DMS153 treated with DMSO at 0.1 percent for 48 hours (cell line): ENCODE data around the gene SRSF9.
"Not testable (repeated sequence)": the region's sequence is repeated elsewhere in the genome, so short reads cannot be mapped to it uniquely, and the experiment has no call there.

Source experiments
- DNase-seq: peaks from one replicate; lab custom pipeline; 2025; ENCODE audit not compliant: unreplicated experiment; lab: John Stamatoyannopoulos, UW

Gene SRSF9

GRCh38 chr12:120453060-120453750 lies 16.3 kb downstream of the SRSF9 start:
- DNase-seq, result no peak

DNA sequence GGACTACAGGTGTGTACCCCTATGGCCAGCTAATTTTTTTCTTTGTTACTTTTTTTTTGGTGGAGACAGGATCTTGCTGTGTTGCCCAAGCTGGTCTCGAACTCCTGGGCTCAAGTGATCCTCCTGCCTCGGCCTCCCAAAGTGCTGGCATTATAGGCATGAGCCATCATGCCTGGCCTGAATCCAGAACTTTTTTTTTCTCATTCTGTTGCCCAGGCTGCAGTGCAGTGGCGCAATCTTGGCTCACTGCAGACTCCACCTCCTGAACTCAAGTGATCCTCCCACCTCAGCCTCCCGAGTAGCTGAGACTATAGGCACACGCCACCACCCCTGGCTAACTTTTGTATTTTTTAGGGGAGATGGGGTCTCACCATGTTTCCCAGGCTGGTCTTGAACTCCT lies 17.0 kb downstream of the SRSF9 start:
- not testable (repeated sequence) for DNase-seq

DNA sequence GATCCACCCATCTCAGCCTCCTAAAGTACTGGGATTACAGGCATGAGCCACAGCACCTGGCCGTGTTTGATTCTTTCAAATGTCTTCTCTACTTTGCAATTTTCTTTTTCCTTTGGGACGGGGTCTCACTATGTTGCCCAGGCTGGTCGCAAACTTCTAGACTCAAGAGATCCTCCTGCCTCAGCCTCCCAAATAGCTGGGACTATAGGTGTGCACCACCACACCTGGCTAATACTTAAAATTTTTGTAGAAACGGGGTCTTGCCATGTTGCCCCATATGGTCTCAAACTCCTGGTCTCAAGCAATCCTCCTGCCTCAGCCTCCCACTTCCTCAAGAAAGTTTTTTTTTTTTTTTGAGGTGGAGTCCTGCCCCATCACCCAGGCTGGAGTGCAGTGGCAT lies 21.6 kb downstream of the SRSF9 start:
- DNase-seq, result no peak

DNA sequence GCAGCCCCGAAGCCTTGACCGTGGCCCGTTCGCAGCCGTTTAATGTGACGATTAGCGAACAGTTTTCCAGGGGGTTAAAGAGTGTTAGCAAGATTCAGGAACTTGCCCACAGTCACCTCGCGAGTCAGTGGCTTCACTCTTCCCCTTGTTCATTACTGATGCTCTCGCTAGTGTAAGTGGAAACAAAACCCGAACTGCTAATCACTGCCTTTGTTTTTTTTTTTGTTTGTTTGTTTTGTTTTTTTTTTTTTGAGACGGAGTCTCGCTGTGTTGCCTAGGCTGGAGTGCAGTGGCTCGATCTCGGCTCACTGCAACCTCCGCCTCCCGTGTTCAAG lies 22.7 kb downstream of the SRSF9 start:
- DNase-seq, result not testable (repeated sequence)

- peak; percentile 32 for DNase-seq
Observed at GRCh38 chr12:120445911-120446843, 23.4 kb downstream of the SRSF9 start, which contains the start of the genes GATC and TRIAP1. Gene GATC (plus strand): TSS chr12:120446444. CDS start chr12:120446481, 37 bp downstream. Gene TRIAP1 (minus strand): TSS chr12:120446384. CDS start chr12:120446372, 12 bp downstream.

GRCh38 chr12:120444676-120445075 lies 24.9 kb downstream of the SRSF9 start:
- DNase-seq, result no peak

DNA sequence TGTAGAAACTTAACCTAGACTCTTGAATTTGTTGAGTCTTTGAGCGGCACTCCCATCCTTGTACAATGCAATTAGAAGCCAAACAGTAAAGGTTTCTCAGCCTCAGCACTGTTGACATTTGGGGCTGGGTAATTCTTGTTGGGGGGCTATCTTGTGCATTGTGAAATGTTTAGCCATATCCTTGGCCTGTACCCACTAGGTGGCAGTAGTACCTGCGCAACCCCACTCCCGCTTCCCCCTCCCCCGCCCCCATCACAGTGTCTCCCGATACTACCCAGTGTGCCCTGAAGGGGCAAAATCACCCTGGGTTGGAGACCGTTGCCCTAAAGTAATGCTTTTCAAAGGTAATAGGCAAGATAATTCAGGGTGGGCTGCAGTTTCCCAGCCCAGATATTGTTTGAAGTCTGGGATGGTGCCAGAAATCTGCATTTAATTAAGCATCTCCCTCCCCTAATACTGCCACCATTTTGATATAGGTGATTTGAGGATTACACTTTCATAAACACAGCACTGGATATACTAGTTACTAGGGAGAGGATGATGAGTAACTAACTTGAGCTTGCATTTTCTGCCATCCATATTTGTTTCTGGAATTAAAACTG lies 29.8 kb downstream of the SRSF9 start:
- peak; percentile 7 for DNase-seq

DNA sequence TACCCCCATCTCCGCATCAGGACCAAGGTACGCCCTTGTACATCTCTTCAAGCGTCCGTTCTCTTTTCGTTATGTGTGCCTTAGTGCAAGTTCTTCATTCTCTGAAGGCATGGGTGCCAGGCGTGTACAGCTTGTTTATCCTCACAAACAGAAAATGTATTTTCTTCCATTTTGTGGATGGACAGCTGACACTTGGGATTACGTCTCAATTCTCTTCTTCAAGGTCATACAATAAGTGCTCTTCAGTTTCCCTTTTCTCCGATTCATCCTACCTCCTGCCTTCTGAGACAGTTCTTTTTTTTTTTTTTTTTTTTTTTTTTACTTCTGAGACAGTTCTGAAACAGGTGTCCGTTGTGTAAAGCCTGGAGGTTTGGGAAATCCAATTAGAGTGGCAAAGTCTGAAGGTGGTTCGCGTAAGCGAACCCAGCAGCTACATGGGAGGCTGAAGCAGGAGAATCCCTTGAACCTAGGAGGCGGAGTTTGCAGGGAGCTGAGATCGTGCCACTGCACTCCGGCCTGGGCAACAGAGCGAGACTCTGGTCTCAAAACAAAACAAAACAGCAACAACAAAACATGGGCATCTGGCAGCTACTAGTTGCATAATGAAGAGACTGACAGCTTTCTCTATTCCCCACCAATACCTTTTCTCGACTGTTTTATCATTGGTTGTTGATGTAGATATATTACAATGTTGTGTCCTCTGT lies 30.9 kb downstream of the SRSF9 start:
- DNase-seq, result no peak

DNA sequence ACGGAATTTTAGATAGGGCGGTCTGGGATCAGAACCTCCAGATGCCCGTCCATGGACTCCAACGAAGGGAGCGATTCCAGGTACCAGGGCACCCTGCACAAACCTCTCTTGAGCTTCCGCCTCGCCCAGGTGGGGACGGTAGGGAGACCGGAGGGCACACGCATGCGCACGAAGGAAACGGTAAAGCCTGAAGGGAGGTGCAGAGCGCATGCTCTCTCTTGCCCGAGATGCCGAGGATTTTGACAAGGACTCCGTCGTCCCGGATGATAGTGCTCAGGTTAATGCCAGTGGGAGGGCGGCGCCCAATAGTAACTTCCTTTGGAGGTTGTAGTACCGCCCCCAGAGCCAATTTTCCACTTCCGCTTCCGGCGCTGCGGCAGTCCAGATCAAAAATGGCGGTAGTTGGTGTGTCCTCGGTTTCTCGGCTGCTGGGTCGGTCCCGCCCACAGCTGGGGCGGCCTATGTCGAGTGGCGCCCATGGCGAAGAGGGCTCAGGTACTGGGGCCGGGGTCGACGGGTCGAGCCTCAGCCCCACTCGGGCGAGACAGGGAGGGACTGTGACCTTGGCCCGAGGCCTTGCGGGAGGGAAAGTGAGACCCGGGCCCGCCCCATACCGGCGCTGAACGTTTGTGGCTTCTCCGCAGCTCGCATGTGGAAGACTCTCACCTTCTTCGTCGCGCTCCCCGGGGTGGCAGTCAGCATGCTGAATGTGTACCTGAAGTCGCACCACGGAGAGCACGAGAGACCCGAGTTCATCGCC lies 31.6 kb downstream of the SRSF9 start, which contains the start of gene COX6A1:
Gene COX6A1, plus strand, starts transcription at position 379 of the 760 bp plus-strand sequence. Its CDS starts 14 bp downstream, at position 393.
- DNase-seq, result peak; percentile 99

GRCh38 chr12:120432772-120433525 lies 36.6 kb downstream of the SRSF9 start:
- DNase-seq, result no peak

- no peak for DNase-seq
Observed at GRCh38 chr12:120429368-120429767, 40.2 kb downstream of the SRSF9 start.

DNA sequence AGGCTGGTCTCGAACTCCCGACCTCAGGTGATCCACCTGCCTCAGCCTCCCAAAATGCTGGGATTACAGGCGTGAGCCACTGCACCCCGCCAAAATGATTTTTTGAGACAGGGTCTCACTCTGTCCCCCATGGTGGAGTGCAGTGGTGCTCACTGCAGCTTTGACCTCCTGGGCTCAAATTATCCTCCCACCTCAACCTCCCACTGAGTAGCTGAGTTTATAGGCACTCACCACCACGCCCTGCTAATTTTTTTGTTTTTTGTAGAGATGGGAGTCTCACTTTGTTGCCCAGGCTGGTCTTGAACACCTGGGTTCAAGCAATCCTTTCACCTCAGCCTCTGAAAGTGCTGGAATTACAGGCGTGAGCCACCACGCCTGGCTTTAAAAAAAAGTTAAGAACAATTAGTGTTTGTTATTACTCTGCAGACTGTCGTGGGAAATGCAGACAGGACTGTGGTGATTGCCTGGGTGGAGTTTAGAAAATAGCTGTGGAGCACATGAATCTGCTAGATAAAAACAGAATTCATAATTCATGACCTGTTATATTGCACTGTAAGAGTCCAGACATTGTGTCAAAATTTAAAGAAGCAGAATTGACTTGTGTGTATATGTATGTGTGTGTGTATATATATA lies 40.8 kb downstream of the SRSF9 start:
- no peak for DNase-seq

DNA sequence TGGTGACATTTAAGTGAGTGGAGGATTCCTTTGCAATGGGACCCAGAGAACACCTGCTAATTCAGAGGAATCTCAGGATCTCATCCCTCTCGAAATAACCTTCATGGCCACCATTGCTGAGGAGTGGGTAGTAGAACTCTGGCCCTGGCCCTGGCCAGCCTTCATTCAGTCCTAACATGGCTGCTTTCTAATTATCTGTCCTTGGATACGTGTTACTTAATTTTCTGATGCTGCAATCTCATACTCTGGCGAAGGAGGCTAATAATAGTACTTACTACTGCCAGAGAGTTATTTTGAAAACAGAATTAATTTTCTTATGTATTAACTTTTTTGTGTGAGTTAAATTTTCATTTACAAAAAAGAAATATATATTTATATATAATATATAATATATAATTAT lies 43.8 kb downstream of the SRSF9 start:
- no peak for DNase-seq

- no peak for DNase-seq
Observed at GRCh38 chr12:120422892-120423456, 46.6 kb downstream of the SRSF9 start.

GRCh38 chr12:120421701-120422100 lies 47.8 kb downstream of the SRSF9 start:
- no peak for DNase-seq

GRCh38 chr12:120417917-120418580 lies 51.5 kb downstream of the SRSF9 start:
- DNase-seq, result no peak

DNA sequence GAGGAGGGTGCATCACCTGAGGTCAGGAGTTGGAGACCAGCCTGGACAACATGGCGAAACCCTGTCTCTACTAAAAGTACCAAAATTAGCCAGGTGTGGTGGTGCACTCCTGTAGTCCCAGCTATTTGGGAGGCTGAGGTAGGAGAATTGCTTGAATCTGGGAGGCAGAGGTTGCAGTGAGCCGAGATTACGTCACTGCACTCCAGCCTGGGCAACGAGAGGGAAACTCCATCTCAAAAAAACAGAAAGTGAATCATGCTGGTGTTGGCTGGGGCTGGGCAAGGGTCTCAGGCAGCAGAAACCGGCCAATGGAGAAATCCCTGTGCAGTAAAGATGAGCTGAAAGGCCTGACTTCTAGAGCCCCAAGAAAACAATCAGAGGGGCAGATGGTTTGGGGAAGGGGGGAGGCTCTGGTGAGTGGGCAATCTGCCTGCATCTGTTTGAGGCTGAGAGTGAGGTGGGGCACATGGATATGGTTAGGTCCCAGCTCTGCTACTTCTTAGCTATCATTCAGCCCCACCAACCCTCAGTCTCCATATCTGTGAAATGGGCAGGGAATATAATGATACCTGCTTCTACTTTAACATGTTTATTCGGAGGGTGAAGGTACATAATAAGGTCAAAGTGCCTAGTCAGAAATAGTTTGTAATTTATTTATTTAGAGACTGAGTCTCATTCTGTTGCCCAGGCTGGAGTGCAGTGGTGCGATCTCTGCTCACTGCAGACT lies 52.9 kb downstream of the SRSF9 start:
- DNase-seq, result no peak
